ENCODE results near the gene TUBA4B. TPM values are rescaled to one million over a fixed set of nuclear protein-coding genes. Genes with fewer than 3 reads are reported as not detected.
A peak's percentile ranks its signal among the peaks of the same experiment; 100 is the strongest.
"Not testable (repeated sequence)": the region's sequence is repeated elsewhere in the genome, so short reads cannot be mapped to it uniquely, and the experiment has no call there.

The TUBA4B gene
- total RNA-seq, 1 donor from 2014 or later = 3.5 TPM

DNA sequence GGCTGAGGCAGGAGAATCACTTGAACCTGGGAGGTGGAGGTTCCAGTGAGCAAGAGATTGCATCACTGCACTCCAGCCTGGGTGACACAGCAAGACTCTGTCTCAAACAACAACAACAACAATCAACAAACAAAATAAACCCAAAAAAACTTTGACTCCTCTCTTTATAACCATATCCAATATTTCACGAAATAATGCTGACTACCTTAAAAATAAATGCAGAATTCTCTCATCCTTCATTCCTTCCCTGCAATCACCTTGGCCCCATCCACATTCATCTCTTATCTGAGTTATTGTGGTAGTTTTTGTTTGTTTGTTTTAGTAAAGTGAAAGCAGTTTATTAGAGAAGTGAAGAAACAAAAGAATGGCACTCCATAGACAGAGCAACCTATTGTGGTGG is 53.0 kb downstream of the TUBA4B start:
- intact Hi-C loops (cut with DNase I) = no loop called here
- Histone ChIP-seq H3K4me3 (no peak overlapping the region), H3K4me1 (no peaks in the 10 kb centered on the region), H3K27ac (no peak overlapping the region), H3K27me3 (ENCODE audit: low read depth) (peaks cover 73% of the 10 kb centered on the region), H3K36me3 (no peaks in the 10 kb centered on the region), H3K9me3 (no peaks in the 10 kb centered on the region)
- ATAC-seq (no peak), DNase-seq (no peak)
- TF ChIP-seq, protein P1, sequence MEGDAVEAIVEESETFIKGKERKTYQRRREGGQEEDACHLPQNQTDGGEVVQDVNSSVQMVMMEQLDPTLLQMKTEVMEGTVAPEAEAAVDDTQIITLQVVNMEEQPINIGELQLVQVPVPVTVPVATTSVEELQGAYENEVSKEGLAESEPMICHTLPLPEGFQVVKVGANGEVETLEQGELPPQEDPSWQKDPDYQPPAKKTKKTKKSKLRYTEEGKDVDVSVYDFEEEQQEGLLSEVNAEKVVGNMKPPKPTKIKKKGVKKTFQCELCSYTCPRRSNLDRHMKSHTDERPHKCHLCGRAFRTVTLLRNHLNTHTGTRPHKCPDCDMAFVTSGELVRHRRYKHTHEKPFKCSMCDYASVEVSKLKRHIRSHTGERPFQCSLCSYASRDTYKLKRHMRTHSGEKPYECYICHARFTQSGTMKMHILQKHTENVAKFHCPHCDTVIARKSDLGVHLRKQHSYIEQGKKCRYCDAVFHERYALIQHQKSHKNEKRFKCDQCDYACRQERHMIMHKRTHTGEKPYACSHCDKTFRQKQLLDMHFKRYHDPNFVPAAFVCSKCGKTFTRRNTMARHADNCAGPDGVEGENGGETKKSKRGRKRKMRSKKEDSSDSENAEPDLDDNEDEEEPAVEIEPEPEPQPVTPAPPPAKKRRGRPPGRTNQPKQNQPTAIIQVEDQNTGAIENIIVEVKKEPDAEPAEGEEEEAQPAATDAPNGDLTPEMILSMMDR (IDR thresholded peaks at IDR 0.05) = no peak

DNA sequence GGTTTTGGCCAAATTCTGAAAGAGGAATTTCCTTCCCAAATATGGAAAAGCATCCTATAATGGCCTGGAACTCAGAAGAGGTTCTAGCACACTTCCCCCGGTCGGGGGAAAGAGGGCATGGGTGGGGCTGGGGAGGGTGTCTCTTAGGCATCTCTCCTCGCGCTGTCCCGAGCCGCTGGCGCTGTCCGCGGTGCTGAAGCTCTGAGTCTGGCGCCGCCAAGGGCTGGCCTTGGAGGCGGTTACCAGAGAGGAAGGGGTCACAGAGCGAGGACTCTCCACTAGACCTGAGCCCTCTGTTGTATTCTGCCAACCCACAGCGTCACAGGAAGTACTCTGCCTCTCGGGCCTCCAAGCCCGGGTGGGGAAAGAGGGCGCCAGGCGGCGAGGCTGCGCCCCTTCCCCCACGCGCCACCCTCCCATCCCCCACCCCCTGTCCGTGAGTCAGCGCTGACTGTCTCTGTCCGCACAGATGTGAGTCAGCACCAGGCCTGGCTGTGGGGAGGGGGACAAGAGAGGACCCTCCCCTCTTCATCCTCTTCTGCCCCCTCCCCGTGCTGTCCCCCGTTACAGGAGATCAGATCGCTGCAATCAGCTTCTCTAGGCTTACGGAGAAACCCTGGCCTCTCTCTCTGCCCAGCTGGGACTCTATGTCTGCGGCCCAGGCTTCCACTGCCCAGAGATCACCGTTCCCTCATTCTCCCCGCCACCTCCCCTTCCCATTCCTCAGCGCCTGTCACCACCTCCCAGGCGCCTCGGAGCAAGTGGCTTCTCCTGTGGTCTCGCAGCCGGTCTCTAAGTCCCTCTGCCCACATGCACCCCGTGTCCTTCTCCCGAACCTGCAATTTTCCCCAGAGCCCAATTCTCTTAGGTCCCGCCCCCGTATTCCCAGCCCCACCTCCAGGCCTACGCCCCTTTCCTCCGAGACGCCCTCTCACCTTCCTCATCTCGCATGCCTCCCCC is 55.4 kb downstream of the TUBA4B start:
- Histone ChIP-seq H3K27ac (no peak overlapping the region), H3K27me3 (ENCODE audit: low read depth) (peaks cover 65% of the 10 kb centered on the region), H3K4me1 (no peaks in the 10 kb centered on the region), H3K9me3 (no peaks in the 10 kb centered on the region), H3K36me3 (no peaks in the 10 kb centered on the region), H3K4me3 (no peak overlapping the region)
- TF ChIP-seq, protein P1 (IDR thresholded peaks at IDR 0.05) = no peak
- intact Hi-C loops (cut with DNase I) = no loop called here
- ATAC-seq (peak; percentile 68 to 86), DNase-seq (peak; percentile 63)

DNA sequence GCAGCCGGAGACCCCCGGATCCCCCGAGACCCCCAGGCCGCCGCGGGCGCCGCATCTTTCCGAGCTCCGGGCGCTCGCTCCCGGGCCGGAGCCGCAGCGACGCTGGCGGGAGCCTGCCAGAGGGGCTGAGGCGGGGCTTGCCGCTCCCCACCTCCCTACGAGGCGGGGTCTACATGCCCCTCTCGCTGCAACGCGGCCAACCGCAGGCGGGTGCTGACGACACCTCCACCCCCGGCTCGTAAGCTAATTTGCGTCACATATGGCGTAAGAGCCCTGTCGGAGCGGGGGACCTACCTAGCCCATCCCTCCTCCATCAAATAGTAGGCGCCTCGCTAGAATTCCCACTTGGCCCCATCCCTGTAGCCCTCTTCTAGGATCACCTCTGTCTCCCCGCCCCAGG is 56.2 kb downstream of the TUBA4B start, which contains the start of gene PTPRN:
Gene PTPRN, minus strand, starts transcription at position 124 of the 400 bp plus-strand sequence. Its CDS starts 69 bp downstream, at position 55.
- ATAC-seq = no peak
- TF ChIP-seq, protein P1 (IDR thresholded peaks at IDR 0.05) = no peak
- H3K9me3 ChIP-seq = no peaks in the 10 kb centered on the region

DNA sequence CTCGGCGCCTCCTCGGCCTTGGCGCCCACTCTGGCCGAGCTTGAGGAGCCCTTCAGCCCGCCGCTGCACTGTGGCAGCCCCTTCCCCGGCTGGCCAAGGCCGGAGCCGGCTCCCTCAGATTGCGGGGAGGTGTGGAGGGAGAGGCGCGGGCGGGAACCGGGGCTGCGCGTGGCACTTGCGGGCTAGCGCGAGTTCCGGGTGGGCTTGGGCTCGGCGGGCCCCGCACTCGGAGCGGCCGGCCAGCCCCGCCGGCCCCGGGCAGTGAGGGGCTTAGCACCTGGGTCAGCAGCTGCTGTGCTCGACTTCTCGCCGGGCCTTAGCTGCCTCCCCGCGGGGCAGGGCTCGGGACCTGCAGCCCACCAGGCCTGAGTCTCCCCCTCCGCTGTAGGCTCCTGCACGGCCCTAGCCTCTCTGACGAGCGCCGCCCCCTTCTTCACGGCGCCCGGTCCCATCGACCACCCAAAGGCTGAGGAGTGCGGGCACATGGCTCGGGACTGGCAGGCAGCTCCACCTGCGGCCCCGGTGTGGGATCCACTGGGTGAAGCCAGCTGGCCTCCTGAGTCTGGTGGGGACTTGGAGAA is 59.7 kb downstream of the TUBA4B start:
- DNase-seq; H3K4me1 ChIP-seq; H3K27ac ChIP-seq; intact Hi-C loops (cut with DNase I); H3K4me3 ChIP-seq; H3K9me3 ChIP-seq; H3K36me3 ChIP-seq; ATAC-seq: not testable (repeated sequence)
- peaks cover 39% of the 10 kb centered on the region for H3K27me3 ChIP-seq (ENCODE audit: low read depth)

More for the DNA sequence above, 56.2 kb downstream of the TUBA4B start, which contains the start of gene PTPRN:
- H3K36me3 ChIP-seq = no peaks in the 10 kb centered on the region
- no peak within 1 kb of the TSS for H3K4me3 ChIP-seq
- H3K27me3 ChIP-seq (ENCODE audit: low read depth) = peaks cover 59% of the 10 kb centered on the region
- DNase-seq = no peak
- no peak within 1 kb of the TSS for H3K27ac ChIP-seq
- no peaks in the 10 kb centered on the region for H3K4me1 ChIP-seq
- intact Hi-C loops (cut with DNase I) = no loop called here

DNA sequence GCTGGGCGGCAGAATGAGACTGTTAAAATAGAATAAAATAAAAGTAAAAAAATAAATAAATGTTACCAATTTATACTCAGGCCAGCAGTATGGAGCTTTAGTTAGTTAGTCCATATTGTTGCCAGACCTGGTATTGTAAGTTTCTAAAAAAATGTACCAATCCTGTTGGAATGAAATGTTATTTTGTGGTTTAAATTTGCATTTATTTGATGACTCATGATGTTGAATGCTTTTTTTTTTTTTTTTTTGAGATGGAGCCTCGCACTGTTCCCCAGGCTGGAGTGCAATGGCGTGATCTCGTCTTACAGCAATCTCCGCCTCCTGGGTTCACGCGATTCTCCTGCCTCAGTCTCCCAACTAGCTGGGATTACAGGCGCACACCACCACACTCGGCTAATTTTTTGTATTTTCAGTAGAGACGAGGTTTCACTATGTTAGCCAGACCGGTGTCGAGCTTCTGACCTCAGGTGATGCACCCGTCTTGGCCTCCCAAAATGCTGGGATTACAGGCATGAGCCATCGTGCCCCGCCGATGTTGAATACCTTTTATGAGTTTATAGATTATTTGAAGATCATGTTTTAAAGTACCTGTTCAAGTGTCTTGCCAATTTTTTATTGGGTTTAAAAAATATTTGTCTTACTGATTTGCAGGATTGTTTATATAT is 61.9 kb downstream of the TUBA4B start:
- intact Hi-C loops (cut with DNase I) = no loop called here
- Histone ChIP-seq H3K27me3 (ENCODE audit: low read depth) (peaks cover 17% of the 10 kb centered on the region), H3K27ac (no peak overlapping the region), H3K4me1 (no peaks in the 10 kb centered on the region), H3K36me3 (no peaks in the 10 kb centered on the region), H3K4me3 (no peak overlapping the region), H3K9me3 (no peaks in the 10 kb centered on the region)
- no peak for ATAC-seq
- no peak for DNase-seq
- TF ChIP-seq, protein P1 (IDR thresholded peaks at IDR 0.05) = no peak

Small RNA genes lying within 50 kb of the gene (microRNA-seq; reads per million reads assigned to microRNA genes)
- gene MIR153-1 (ENCODE audit: borderline number of aligned reads) = not detected

Other genes with a start within 250 kb of the TUBA4B start
- gene CFAP65, start 211.7 kb upstream of the TUBA4B start, total RNA-seq = 7.6 TPM
- 0.71 TPM for gene IHH, start 192.3 kb upstream of the TUBA4B start, total RNA-seq
- gene NHEJ1, start 92.4 kb upstream of the TUBA4B start, total RNA-seq = 13.0 TPM
- 3.4 TPM for gene SLC23A3, start 83.2 kb upstream of the TUBA4B start, total RNA-seq
- 67.7 TPM for gene CNPPD1, start 76.3 kb upstream of the TUBA4B start, total RNA-seq
- 82.3 TPM for gene RETREG2, start 75.0 kb upstream of the TUBA4B start, total RNA-seq
- gene ZFAND2B, start 46.5 kb upstream of the TUBA4B start, total RNA-seq = 32.6 TPM
- 15.4 TPM for gene ABCB6, start 34.3 kb upstream of the TUBA4B start, total RNA-seq
- gene ATG9A, start 23.6 kb upstream of the TUBA4B start, total RNA-seq = 45.7 TPM
- gene ANKZF1, start 23.4 kb upstream of the TUBA4B start, total RNA-seq = 46.1 TPM
- gene GLB1L, start 7.8 kb upstream of the TUBA4B start, total RNA-seq = 12.6 TPM
- 26.7 TPM for gene STK16, start 7.8 kb upstream of the TUBA4B start, total RNA-seq
- 35.0 TPM for gene TUBA4A, start 675 bp downstream of the TUBA4B start, total RNA-seq
- 76.6 TPM for gene DNAJB2, start 26.1 kb downstream of the TUBA4B start, total RNA-seq
- gene PTPRN, start 56.2 kb downstream of the TUBA4B start, total RNA-seq = not detected
- not detected for gene RESP18, start 79.5 kb downstream of the TUBA4B start, total RNA-seq
- 79.5 TPM for gene DNPEP, start 134.7 kb downstream of the TUBA4B start, total RNA-seq
- 64.5 TPM for gene DES, start 165.1 kb downstream of the TUBA4B start, total RNA-seq
- gene SPEG, start 181.6 kb downstream of the TUBA4B start, total RNA-seq = 6.5 TPM
- 29.9 TPM for gene GMPPA, start 245.6 kb downstream of the TUBA4B start, total RNA-seq